ENCODE results near the gene ABCA13. TPM values are rescaled to one million over a fixed set of nuclear protein-coding genes. Genes with fewer than 3 reads are reported as not detected.

Gene ABCA13
- under 1 TPM in 3 of 4 donors, not detected in 1; under 0.01 to 0.26 (median 0.06) TPM for total RNA-seq

- no peaks in the 10 kb centered on the region for H3K27me3 ChIP-seq
- H3K36me3 ChIP-seq, result no peaks in the 10 kb centered on the region
- TF ChIP-seq POLR2A (IDR thresholded peaks at IDR 0.05; ENCODE audit: low read depth) (no peak), CTCF (IDR thresholded peaks at IDR 0.05) (no peak), EP300 (IDR thresholded peaks at IDR 0.05) (no peak), POLR2AphosphoS5 (IDR thresholded peaks at IDR 0.05) (no peak)
- no peaks in the 10 kb centered on the region for H3K4me1 ChIP-seq
- H3K27ac ChIP-seq (replicated peaks in 1 of 4), result no peak within 1 kb of the TSS
- DNase-seq (ENCODE audit: extremely low spot score), result no peak
- H3K9me3 ChIP-seq, result peaks cover 0 to 3% (median 0%) of the 10 kb centered on the region in 4 donors
- no peak within 1 kb of the TSS for H3K4me3 ChIP-seq
- intact Hi-C loops (cut with DNase I), result no loop called here
- 81% methylated on average over 3 of the region's 4 CpGs for WGBS
These were observed at the start of gene ABCA13 for GRCh38 chr7:48171202-48171601. Gene ABCA13 (plus strand): TSS chr7:48171458. CDS start chr7:48171484, 26 bp downstream.

- Histone ChIP-seq H3K27me3 (no peaks in the 10 kb centered on the region), H3K4me3 (no peak overlapping the region), H3K36me3 (no peaks in the 10 kb centered on the region), H3K4me1 (no peaks in the 10 kb centered on the region), H3K27ac (replicated peaks in 1 of 4) (no peak overlapping the region), H3K9me3 (peaks cover 0 to 15% (median 6%) of the 10 kb centered on the region in 4 donors)
- no peak for DNase-seq (ENCODE audit: extremely low spot score)
- intact Hi-C loops (cut with DNase I), result no loop called here
- WGBS, result 98% methylated on average over 2 of the region's 2 CpGs
- TF ChIP-seq POLR2A (IDR thresholded peaks at IDR 0.05; ENCODE audit: low read depth) (no peak), CTCF (IDR thresholded peaks at IDR 0.05) (no peak), EP300 (IDR thresholded peaks at IDR 0.05) (no peak), POLR2AphosphoS5 (IDR thresholded peaks at IDR 0.05) (no peak)
These were observed 45.2 kb upstream of the ABCA13 start for GRCh38 chr7:48126037-48126436.

GRCh38 chr7:48130658-48131108 lies 40.6 kb upstream of the ABCA13 start:
- TF ChIP-seq CTCF (IDR thresholded peaks at IDR 0.05) (no peak), POLR2A (IDR thresholded peaks at IDR 0.05; ENCODE audit: low read depth) (no peak), POLR2AphosphoS5 (IDR thresholded peaks at IDR 0.05) (no peak), EP300 (IDR thresholded peaks at IDR 0.05) (no peak)
- no peak overlapping the region for H3K4me3 ChIP-seq
- no peak for DNase-seq (ENCODE audit: extremely low spot score)
- H3K27me3 ChIP-seq, result no peaks in the 10 kb centered on the region
- H3K4me1 ChIP-seq, result no peaks in the 10 kb centered on the region
- H3K9me3 ChIP-seq, result peaks cover 0 to 11% (median 3%) of the 10 kb centered on the region in 4 donors
- intact Hi-C loops (cut with DNase I), result no loop called here
- no peaks in the 10 kb centered on the region for H3K36me3 ChIP-seq
- H3K27ac ChIP-seq (replicated peaks in 1 of 4), result no peak overlapping the region

- no peaks in the 10 kb centered on the region for H3K4me1 ChIP-seq
- no peak overlapping the region for H3K27ac ChIP-seq (replicated peaks in 1 of 4)
- H3K27me3 ChIP-seq, result no peaks in the 10 kb centered on the region
- TF ChIP-seq CTCF (IDR thresholded peaks at IDR 0.05), result no peak
- no peak for TF ChIP-seq POLR2A (IDR thresholded peaks at IDR 0.05; ENCODE audit: low read depth)
- TF ChIP-seq POLR2AphosphoS5 (IDR thresholded peaks at IDR 0.05), result no peak
- no peak for TF ChIP-seq EP300 (IDR thresholded peaks at IDR 0.05)
- H3K36me3 ChIP-seq, result no peaks in the 10 kb centered on the region
- no peak for DNase-seq (ENCODE audit: extremely low spot score)
- no peak overlapping the region for H3K4me3 ChIP-seq
- intact Hi-C loops (cut with DNase I), result no loop called here
- no peaks in the 10 kb centered on the region for H3K9me3 ChIP-seq
These were observed 38.5 kb upstream of the ABCA13 start for GRCh38 chr7:48132792-48133191.

- Histone ChIP-seq H3K36me3 (no peaks in the 10 kb centered on the region), H3K9me3 (no peaks in the 10 kb centered on the region), H3K27ac (replicated peaks in 1 of 4) (no peak overlapping the region), H3K4me1 (peaks cover 0 to 15% (median 11%) of the 10 kb centered on the region in 4 donors), H3K4me3 (no peak overlapping the region), H3K27me3 (no peaks in the 10 kb centered on the region)
- TF ChIP-seq POLR2AphosphoS5 (IDR thresholded peaks at IDR 0.05) (no peak), EP300 (IDR thresholded peaks at IDR 0.05) (no peak), POLR2A (IDR thresholded peaks at IDR 0.05; ENCODE audit: low read depth) (no peak), CTCF (IDR thresholded peaks at IDR 0.05) (no peak)
- intact Hi-C loops (cut with DNase I), result no loop called here
- no peak for DNase-seq (ENCODE audit: extremely low spot score)
- WGBS, result 70% methylated on average over 3 of the region's 3 CpGs
These were observed 31.8 kb upstream of the ABCA13 start for GRCh38 chr7:48139459-48139858.

All from esophagus muscularis mucosa (tissue), 4 donors.